ENCODE results near the gene GDPD5. TPM values are rescaled to one million over a fixed set of nuclear protein-coding genes. Genes with fewer than 3 reads are reported as not detected.

The GDPD5 gene
- total RNA-seq, 3 donors from 2014 or later: 3.0 to 7.7 (median 4.6) TPM

DNA sequence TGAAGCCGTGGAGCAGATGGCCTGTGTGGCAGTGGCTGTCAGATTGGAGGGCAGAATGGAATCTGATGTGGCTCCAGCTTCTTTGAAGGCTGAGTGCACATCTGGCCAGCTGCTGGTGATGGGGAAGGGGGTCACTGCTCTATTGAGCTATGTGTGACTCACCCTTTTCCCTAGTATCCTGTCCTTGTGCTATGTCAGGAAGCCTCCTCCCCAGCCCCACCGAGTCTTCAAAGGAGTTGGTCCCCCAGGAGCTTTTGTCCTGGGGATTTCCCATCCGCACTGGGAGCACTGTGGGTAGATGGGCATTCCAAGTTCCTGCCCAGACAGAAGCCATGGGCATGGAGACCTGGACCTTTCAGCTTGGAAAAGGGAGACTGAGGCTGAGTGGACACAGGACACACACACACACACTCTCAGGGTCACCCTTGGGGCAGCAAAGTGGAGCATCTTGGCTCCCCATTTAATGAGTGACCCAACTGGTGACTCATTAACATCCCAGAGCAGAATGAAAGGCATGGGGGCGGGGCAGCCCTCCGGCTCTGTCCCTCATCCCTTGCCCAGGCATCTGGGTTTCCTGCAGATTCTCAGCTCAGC, 39.6 kb upstream of the GDPD5 start:
- Histone ChIP-seq H3K4me3 (no peak overlapping the region), H3K4me1 (ENCODE audit: low read depth) (peaks cover 14% of the 10 kb centered on the region), H3K36me3 (ENCODE audit: low read depth) (peaks cover 6% of the 10 kb centered on the region), H3K9me3 (no peaks in the 10 kb centered on the region)
- DNase-seq (peak in 1 of 3 donors; percentile 53), ATAC-seq (no peak)
- intact Hi-C loops (cut with DNase I, micrococcal nuclease): no loop called here
- TF ChIP-seq, protein P1, sequence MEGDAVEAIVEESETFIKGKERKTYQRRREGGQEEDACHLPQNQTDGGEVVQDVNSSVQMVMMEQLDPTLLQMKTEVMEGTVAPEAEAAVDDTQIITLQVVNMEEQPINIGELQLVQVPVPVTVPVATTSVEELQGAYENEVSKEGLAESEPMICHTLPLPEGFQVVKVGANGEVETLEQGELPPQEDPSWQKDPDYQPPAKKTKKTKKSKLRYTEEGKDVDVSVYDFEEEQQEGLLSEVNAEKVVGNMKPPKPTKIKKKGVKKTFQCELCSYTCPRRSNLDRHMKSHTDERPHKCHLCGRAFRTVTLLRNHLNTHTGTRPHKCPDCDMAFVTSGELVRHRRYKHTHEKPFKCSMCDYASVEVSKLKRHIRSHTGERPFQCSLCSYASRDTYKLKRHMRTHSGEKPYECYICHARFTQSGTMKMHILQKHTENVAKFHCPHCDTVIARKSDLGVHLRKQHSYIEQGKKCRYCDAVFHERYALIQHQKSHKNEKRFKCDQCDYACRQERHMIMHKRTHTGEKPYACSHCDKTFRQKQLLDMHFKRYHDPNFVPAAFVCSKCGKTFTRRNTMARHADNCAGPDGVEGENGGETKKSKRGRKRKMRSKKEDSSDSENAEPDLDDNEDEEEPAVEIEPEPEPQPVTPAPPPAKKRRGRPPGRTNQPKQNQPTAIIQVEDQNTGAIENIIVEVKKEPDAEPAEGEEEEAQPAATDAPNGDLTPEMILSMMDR (IDR thresholded peaks at IDR 0.05): no peak

DNA sequence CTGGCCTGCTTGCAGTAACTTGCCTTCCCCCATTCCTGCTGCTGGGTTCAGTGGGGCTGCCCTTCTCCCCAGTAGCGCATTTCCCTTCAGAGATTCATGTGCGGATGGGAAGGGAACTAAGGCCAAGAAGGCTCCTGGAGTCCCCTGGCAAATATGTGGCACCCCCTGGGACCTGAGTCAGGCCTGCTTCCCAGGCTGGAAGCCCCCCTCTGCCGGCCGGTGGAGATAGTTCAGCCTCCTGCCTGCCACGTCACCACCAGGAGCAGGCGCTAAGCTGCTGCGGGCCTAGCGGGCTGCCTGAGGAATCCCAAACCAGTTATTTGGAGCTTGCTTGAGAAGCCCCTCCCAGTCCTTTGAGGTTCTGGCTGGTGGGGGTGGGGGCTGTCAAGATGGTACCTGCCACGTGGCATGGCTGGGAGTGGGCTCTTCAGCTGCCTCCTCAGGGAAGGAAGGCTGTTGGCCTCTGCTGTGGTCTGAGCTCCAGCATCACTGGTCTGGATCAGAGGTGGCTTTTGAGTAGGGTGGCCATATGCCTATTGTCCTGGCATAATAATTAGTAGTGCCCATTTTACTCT, 38.3 kb upstream of the GDPD5 start:
- TF ChIP-seq, protein P1 (IDR thresholded peaks at IDR 0.05): no peak
- peaks cover 14% of the 10 kb centered on the region for H3K4me1 ChIP-seq (ENCODE audit: low read depth)
- no peaks in the 10 kb centered on the region for H3K9me3 ChIP-seq
- no peak overlapping the region for H3K4me3 ChIP-seq
- intact Hi-C loops (cut with DNase I, micrococcal nuclease): no loop called here
- DNase-seq (peak in 1 of 3 donors; percentile 76), ATAC-seq (no peak)
- peaks cover 3% of the 10 kb centered on the region for H3K36me3 ChIP-seq (ENCODE audit: low read depth)

DNA sequence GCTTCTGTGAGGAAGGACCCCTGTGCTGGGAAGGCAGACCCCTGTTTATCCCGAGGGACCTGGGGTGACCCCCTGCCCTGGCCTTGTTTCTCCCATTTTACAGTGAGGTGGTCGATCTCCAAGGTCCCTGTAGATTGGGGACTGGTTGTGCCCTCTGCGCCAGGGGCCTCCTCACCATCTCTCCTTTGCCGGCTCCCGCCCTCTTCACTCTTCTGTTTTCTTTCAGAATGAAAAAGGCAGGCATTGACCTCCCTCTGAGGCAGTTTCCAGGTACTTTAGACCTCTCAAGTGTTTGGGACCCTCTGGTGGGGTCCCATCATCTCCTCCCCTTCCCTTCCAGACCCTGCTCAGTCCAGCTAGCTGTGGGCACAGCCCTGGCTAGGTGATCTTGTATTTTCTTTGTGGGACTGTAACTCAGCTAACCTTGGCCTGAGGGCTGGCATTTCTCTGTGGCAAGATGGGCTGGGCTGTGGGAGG, 37.8 kb upstream of the GDPD5 start:
- H3K36me3 ChIP-seq (ENCODE audit: low read depth): no peaks in the 10 kb centered on the region
- no peaks in the 10 kb centered on the region for H3K9me3 ChIP-seq
- TF ChIP-seq, protein P1 (IDR thresholded peaks at IDR 0.05): no peak
- DNase-seq (no peak), ATAC-seq (no peak)
- H3K4me3 ChIP-seq: peak overlapping the region; percentile 82
- intact Hi-C loops (cut with DNase I, micrococcal nuclease): no loop called here
- peaks cover 20% of the 10 kb centered on the region for H3K4me1 ChIP-seq (ENCODE audit: low read depth)

DNA sequence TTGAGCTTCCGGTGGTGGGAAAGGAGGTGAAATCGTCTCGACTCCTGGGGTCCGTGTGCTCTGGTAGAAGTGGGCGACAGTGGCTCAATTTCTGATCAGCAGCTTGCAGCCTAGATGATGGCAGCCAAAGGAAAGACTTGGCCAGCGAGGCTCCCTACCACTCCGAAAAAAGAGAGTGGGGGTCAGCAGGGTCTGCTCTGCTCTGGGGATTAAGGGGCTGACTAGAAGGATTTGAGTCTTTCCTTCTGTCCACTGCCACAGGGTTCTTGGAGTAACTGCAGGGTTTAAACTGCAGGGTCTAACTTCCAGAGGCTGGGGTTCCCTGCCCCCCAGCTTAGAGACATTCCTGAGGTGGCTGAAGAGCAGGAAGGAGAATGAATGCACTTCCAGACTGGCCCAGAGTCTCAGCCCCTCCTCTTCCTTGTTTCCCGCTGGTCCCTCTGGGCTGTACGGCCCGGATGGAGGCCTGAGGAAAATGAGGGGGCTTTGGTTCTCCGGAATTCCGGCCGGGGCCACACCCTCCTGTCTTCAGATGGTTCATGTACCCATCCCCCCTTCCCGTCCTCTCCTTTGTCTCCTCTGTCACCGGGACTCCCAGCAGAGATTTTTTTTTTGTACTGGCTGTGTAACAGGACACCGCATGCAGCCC, 37.2 kb upstream of the GDPD5 start:
- ATAC-seq: peak; percentile 26
- Histone ChIP-seq H3K4me3 (peak overlapping the region; percentile 82), H3K36me3 (ENCODE audit: low read depth) (no peaks in the 10 kb centered on the region), H3K4me1 (ENCODE audit: low read depth) (peaks cover 25% of the 10 kb centered on the region), H3K9me3 (no peaks in the 10 kb centered on the region)
- TF ChIP-seq, protein P1 (IDR thresholded peaks at IDR 0.05): no peak
- peak in 2 of 3 donors; percentile 27 to 61 for DNase-seq
- intact Hi-C loops (cut with DNase I, micrococcal nuclease): no loop called here

DNA sequence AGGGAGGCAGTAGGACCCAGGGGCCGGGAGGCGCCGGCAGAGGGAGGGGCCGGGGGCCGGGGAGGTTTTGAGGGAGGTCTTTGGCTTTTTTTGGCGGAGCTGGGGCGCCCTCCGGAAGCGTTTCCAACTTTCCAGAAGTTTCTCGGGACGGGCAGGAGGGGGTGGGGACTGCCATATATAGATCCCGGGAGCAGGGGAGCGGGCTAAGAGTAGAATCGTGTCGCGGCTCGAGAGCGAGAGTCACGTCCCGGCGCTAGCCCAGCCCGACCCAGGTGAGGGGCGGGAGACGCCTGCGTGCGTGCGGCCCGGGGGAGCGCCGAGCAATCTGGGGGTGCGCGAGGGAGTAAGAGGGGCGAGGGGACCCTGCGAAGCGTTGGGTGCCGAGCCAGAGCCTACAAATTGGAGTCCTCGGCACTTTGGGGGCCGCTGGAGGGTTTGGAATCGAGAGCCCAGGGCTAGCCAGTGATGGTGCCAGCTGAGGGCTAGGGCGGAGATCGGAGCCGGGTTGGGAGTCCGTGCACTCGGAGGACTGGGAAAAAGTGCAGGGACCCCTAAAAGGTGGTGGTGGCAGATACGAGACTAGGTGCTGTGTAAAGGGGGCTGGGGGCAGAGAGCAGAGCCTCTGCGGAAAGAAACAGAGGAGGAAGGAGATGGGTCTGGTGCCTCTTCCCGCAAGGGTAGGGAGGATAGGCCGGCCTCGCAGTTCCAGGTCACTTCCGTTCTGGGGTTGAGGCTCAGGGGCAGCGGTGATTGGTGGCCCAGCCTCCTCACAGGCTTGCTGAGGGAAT, 36.5 kb upstream of the GDPD5 start, which contains the start of gene SERPINH1:
SERPINH1 (plus strand) TSS at position 206 of the 788 bp plus-strand sequence. CDS start 4,097 bp downstream, outside the sequence.
- DNase-seq: peak; percentile 86 to 91 (median 87)
- TF ChIP-seq, protein P1 (IDR thresholded peaks at IDR 0.05): no peak
- Histone ChIP-seq H3K9me3 (no peaks in the 10 kb centered on the region), H3K36me3 (ENCODE audit: low read depth) (no peaks in the 10 kb centered on the region), H3K4me1 (ENCODE audit: low read depth) (peaks cover 22% of the 10 kb centered on the region), H3K4me3 (peak within 1 kb of the TSS; percentile 82)
- intact Hi-C loops (cut with DNase I, micrococcal nuclease): no loop called here
- peak; percentile 92 for ATAC-seq
